Cardiac septum (tissue), 1 donor: Measurements from ENCODE around the gene RAB33B. TPM values are rescaled to one million over a fixed set of nuclear protein-coding genes. Genes with fewer than 3 reads are reported as not detected.

ENCODE experiments used
- DNase-seq: peaks from one replicate; pipeline ENCODE4 v3.0.0-alpha.2; 2020; ENCODE audit warnings: low spot score
- intact Hi-C: fragments of 100-400 bp; cut with DNase I; formaldehyde crosslinking; loops from one replicate; pipeline ENCODE4 v1.14.0; 2022
- total RNA-seq: library from RNA; stranded (reverse); fragmentation: NEBNext Ultra II Directional; extraction: Animal tissue kit (Norgen Biotek cat#: 25700); gene quantifications from one replicate; pipeline ENCODE4 v1.2.1, GENCODE V29; 2021
- donor health status: DM: no; HTN: no; CAD: no.

Gene RAB33B
- total RNA-seq, 1 donor from 2014 or later, result 8.2 TPM

GRCh38 chr4:139501527-139501926 lies 47.6 kb downstream of the RAB33B start:
- DNase-seq, result no peak
- intact Hi-C loops, result loop anchor here (10.0 kb wide), 1 partner anchor 87 kb away; no protein-coding TSS in a partner anchor

DNA sequence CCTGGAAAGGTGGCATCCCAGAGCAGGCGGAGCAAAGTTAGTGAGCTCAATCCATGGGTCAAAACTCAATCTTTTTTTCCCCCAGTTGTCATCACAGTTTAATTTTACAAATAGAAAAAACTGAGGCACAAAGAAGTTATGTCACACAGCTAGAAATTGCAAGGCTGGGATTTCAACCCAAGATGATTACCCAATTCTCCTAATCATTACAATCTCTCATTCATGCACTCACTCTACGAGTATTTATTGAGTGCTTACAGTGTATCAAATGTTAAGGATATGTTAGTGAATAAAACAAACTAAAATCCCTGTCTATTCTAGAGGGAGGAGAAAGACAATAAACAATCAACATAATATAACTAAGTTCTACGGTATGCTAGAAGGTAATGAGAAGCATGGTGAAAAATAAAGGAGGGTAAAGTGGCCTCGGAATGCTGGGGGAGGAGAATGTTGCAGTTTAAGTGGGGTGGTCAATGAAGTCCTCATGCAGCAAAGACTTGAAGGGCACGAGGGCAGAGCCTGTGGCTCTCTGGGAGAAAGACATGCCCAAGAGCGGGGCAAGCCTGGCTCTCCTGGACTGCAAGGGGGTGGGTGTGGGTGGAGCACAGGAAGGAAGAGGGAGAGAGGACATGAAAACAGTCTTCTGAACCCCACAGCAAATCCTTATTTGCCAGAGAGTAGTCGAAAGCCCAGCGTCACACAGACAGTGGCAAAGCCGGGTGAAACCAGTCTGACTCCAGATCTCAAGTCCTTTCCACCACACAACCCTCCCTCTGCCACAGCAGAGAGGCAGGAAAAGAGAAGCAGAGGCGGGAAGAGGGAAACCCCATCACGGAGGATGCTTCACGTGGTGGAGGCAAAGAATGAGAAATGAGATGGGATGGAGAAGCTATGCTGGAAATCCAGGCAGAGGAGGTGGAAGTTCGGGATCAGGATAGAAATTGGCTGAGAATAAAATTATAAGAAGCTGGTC lies 48.3 kb downstream of the RAB33B start:
- no peak for DNase-seq
- intact Hi-C loops, result loop anchor here (10.0 kb wide), 1 partner anchor 87 kb away; no protein-coding TSS in a partner anchor

GRCh38 chr4:139503622-139504166 lies 49.8 kb downstream of the RAB33B start:
- intact Hi-C loops, result loop anchor here (10.0 kb wide), 1 partner anchor 89 kb away; no protein-coding TSS in a partner anchor
- DNase-seq, result no peak

GRCh38 chr4:139506774-139507173 lies 52.9 kb downstream of the RAB33B start:
- intact Hi-C loops, result loop anchor here (10.0 kb wide), 1 partner anchor 92 kb away; no protein-coding TSS in a partner anchor
- DNase-seq, result no peak

GRCh38 chr4:139508581-139509237 lies 54.8 kb downstream of the RAB33B start:
- DNase-seq, result no peak
- intact Hi-C loops, result loop anchor here (10.0 kb wide), 1 partner anchor 94 kb away; no protein-coding TSS in a partner anchor

DNA sequence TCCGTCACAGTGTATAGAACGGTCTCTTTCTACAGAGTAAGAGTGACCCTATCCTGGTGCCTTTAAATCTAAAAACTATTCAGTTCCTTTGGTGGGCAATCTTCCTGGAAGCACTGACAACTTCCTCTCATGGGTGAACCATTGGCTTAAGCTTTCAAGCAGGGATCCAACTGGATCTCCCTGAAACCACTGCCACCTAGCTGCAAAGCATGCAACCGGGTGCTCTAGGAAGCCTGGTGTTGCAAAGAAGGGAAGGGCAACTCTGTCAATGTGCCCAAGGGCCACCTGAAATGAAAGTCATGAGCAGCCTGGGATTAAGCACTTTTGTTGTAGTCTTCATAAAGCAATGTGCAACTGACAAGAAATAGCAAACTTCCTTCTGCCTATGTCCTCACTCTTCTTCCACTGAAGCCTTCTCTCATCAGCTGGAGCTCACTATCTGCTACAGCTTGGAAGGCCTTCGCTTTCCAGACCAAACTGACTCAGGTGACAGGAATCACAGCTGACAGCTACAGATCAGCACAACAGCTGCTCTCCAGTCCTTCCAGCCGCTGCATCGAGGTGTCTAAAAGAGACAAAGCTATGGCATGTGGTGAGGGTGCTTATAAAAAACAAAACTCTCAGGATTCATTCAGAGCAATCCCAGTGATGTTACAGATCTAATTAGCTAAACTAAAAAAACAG lies 55.9 kb downstream of the RAB33B start:
- no peak for DNase-seq
- intact Hi-C loops, result loop anchor here (10.0 kb wide), 1 partner anchor 95 kb away; no protein-coding TSS in a partner anchor

DNA sequence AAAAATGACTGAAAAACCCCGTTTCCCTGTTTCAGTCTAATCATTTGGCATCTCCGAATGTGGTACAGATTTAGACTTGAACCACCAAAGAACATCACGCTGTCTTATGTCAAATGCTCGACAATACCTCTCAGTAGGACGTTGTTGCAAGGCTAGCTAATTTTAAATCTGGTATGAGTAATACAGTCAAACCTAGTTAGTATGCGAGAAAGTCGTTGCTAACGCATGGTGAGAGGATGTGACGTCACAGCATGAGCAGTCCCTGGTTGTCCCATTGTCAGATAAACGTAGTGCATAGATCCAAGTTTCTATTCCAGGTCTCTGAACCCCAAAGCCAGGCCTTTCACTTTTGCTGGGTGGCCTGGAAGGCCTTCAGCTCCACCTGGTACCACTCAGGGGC lies 57.4 kb downstream of the RAB33B start:
- DNase-seq, result no peak
- intact Hi-C loops, result no loop called here

DNA sequence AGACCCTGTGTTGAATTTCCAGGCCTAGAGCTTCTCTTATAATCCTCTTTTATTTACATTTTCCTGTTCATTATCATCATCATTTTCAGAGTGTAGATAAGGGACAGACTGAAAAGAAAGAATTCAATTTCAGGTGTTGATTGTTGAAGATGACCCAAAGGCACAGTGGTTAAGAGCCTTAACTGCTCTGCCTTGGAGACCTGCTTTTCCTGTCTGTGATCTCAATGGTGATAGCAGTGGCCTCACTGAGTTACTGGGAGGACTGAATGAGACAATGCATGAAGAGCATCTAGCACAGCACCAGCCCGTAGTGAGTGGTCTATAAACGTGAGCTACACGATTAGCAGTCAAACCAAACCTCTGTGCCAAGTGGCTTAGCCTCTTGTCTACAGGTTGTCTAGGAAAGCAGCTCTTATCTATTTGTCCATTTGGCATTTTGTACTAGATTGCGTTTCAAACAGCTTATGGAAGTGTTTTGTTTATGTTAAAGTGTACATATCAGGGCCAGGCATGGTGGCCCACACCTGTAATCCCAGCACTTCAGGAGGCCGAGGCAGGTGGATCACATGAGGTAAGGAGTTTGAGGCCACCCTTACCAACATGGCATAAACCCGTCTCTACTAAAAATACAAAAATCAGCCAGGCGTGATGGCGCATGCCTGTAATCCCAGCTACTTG lies 60.6 kb downstream of the RAB33B start:
- DNase-seq, result no peak
- intact Hi-C loops, result no loop called here

GRCh38 chr4:139515531-139515958 lies 61.6 kb downstream of the RAB33B start:
- intact Hi-C loops, result no loop called here
- DNase-seq, result no peak

DNA sequence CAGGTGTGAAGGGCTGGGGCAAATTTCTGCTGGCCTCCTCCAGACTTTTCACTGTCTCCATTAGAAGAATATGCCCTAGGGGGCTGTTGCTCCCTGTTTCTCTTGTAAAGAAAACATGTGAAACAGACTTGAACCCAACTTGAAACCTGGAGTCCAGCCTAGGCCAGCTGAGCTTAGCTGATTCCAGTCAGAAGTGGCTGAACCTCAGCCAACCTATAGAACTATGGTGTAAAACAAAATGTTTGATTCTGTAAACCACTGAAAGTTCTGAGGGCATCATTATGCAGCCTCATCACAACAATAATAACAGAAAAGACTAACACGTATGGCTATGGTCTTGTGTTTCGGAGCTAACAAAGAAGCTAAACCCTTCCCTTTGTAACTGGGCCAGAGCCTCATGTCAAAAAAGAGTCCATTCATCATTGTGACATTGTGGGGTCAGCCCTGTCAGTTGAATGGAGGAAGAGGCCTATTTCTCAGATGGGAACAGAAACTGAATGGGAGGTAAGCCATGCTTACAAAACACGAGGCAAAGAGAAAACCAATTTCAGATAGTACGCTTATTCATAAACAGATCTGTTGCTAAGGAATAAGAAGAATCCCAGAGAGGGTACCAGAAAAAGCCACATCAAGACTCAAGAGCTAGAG lies 68.0 kb downstream of the RAB33B start:
- intact Hi-C loops, result no loop called here
- no peak for DNase-seq

DNA sequence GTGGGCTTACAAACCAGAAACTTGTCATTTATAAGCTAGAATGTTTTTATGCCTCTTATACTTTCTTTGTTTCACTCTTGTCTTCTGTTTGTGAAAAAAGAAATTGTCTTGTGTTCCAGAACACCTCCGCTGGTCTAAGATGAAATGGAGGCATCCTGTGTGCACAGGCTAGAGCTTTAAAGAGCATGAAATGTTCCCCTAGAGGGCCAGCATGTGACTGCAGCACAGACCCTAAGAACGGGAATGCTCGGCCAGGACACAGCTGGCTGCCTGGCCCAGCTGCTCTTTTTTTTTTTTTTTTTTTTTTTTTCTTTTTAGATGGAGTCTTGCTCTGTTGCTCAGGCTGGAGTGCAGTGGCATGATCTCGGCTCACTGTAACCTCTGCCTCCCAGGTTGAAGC lies 68.5 kb downstream of the RAB33B start:
- intact Hi-C loops, result no loop called here
- DNase-seq, result no peak

DNA sequence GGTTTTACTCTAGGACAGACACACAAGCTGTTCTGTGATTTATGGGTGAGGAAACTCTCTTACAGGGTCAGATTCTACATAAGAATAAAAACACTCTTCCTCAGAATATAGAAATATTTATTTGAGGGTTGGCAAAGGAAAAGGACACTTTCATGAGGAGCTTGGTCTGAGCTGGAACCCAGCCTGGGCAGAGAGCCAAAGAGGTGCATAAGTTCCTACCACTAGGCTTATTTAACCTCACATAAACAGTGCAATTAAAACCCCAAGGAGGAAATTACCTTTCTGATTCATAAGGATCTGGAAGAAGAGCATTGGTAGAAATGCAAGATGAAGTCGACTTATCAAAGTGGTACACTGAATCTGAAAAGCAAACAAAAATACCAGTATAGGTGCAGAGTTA lies 69.2 kb downstream of the RAB33B start:
- no peak for DNase-seq
- intact Hi-C loops, result no loop called here

DNA sequence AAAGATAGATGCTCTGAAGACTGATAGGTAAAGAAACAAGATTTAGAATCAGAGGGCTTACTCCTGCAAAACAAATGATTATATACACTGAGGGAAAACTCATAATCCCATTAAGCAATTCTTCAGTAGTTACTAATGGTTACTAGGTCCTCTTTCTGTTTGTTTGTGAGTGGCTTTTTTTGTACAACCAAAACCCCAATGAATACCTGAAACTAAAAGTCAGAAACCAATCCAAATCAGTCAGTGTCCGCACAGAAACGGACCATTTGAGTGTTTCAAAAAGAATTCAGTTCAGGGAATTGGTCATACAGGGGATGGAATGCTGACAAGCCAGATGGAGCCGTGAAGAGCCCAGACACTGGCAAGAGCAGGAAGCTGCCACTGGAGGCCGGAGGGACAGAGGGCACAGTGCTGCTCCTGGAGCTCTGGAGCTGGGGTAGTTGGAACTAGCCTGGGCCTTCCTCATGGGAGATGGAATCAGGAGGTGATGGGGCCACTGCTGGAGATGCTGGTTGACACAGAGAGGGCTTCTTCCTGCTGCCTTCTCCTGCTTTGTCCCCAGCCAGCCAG lies 70.2 kb downstream of the RAB33B start:
- intact Hi-C loops, result no loop called here

GRCh38 chr4:139525414-139525813 lies 71.5 kb downstream of the RAB33B start:
- DNase-seq, result no peak
- intact Hi-C loops, result no loop called here

More for the DNA sequence above, 70.2 kb downstream of the RAB33B start:
- no peak for DNase-seq
